ENCODE data around the gene ITPR3.

The ITPR3 gene

GRCh38 chr6:33726696-33727095 is 105.6 kb downstream of the ITPR3 start:
- no peak for DNase-seq (ENCODE audit: extremely low read depth, insufficient read length)
- Histone ChIP-seq H3K27me3 (replicated peaks; ENCODE audit: control insufficient read depth, insufficient read depth, low read length) (peaks cover 2% of the 10 kb centered on the region), H3K36me3 (ENCODE audit: control insufficient read depth, insufficient read depth, low read length) (no peaks in the 10 kb centered on the region), H3K4me3 (replicated peaks; ENCODE audit: low read depth, low read length) (no peak overlapping the region)
- TF ChIP-seq CTCF (IDR thresholded peaks at IDR 0.05; ENCODE audit: insufficient read depth, low read length, poor library complexity, severe bottlenecking) = no peak

GRCh38 chr6:33727126-33727525 is 106.0 kb downstream of the ITPR3 start:
- Histone ChIP-seq H3K36me3 (ENCODE audit: control insufficient read depth, insufficient read depth, low read length) (no peaks in the 10 kb centered on the region), H3K4me3 (replicated peaks; ENCODE audit: low read depth, low read length) (no peak overlapping the region), H3K27me3 (replicated peaks; ENCODE audit: control insufficient read depth, insufficient read depth, low read length) (peaks cover 2% of the 10 kb centered on the region)
- TF ChIP-seq CTCF (IDR thresholded peaks at IDR 0.05; ENCODE audit: insufficient read depth, low read length, poor library complexity, severe bottlenecking) = no peak
- DNase-seq (ENCODE audit: extremely low read depth, insufficient read length) = no peak

- TF ChIP-seq CTCF (IDR thresholded peaks at IDR 0.05; ENCODE audit: insufficient read depth, low read length, poor library complexity, severe bottlenecking) = no peak
- Histone ChIP-seq H3K36me3 (ENCODE audit: control insufficient read depth, insufficient read depth, low read length) (no peaks in the 10 kb centered on the region), H3K27me3 (replicated peaks; ENCODE audit: control insufficient read depth, insufficient read depth, low read length) (peaks cover 2% of the 10 kb centered on the region), H3K4me3 (replicated peaks; ENCODE audit: low read depth, low read length) (no peak overlapping the region)
- DNase-seq (ENCODE audit: extremely low read depth, insufficient read length) = no peak
These were observed 106.8 kb downstream of the ITPR3 start for GRCh38 chr6:33727932-33728331.

GRCh38 chr6:33728438-33728837 is 107.3 kb downstream of the ITPR3 start:
- TF ChIP-seq CTCF (IDR thresholded peaks at IDR 0.05; ENCODE audit: insufficient read depth, low read length, poor library complexity, severe bottlenecking) = no peak
- no peaks in the 10 kb centered on the region for H3K36me3 ChIP-seq (ENCODE audit: control insufficient read depth, insufficient read depth, low read length)
- H3K27me3 ChIP-seq (replicated peaks; ENCODE audit: control insufficient read depth, insufficient read depth, low read length) = peaks cover 2% of the 10 kb centered on the region
- H3K4me3 ChIP-seq (replicated peaks; ENCODE audit: low read depth, low read length) = no peak overlapping the region
- no peak for DNase-seq (ENCODE audit: extremely low read depth, insufficient read length)

GRCh38 chr6:33729059-33729458 is 107.9 kb downstream of the ITPR3 start:
- no peak for TF ChIP-seq CTCF (IDR thresholded peaks at IDR 0.05; ENCODE audit: insufficient read depth, low read length, poor library complexity, severe bottlenecking)
- H3K27me3 ChIP-seq (replicated peaks; ENCODE audit: control insufficient read depth, insufficient read depth, low read length) = no peaks in the 10 kb centered on the region; the same call in none of the 2 replicates
- no peaks in the 10 kb centered on the region for H3K36me3 ChIP-seq (ENCODE audit: control insufficient read depth, insufficient read depth, low read length)
- no peak for DNase-seq (ENCODE audit: extremely low read depth, insufficient read length)
- H3K4me3 ChIP-seq (replicated peaks; ENCODE audit: low read depth, low read length) = no peak overlapping the region

- no peak for DNase-seq (ENCODE audit: extremely low read depth, insufficient read length)
- no peak for TF ChIP-seq CTCF (IDR thresholded peaks at IDR 0.05; ENCODE audit: insufficient read depth, low read length, poor library complexity, severe bottlenecking)
- Histone ChIP-seq H3K27me3 (replicated peaks; ENCODE audit: control insufficient read depth, insufficient read depth, low read length) (no peaks in the 10 kb centered on the region; the same call in none of the 2 replicates), H3K36me3 (ENCODE audit: control insufficient read depth, insufficient read depth, low read length) (no peaks in the 10 kb centered on the region), H3K4me3 (replicated peaks; ENCODE audit: low read depth, low read length) (no peak overlapping the region)
These were observed 109.5 kb downstream of the ITPR3 start for GRCh38 chr6:33730611-33731010.

Data from GM06990 (cell line).